Measurements from ENCODE around the gene GRIP2.

DNA sequence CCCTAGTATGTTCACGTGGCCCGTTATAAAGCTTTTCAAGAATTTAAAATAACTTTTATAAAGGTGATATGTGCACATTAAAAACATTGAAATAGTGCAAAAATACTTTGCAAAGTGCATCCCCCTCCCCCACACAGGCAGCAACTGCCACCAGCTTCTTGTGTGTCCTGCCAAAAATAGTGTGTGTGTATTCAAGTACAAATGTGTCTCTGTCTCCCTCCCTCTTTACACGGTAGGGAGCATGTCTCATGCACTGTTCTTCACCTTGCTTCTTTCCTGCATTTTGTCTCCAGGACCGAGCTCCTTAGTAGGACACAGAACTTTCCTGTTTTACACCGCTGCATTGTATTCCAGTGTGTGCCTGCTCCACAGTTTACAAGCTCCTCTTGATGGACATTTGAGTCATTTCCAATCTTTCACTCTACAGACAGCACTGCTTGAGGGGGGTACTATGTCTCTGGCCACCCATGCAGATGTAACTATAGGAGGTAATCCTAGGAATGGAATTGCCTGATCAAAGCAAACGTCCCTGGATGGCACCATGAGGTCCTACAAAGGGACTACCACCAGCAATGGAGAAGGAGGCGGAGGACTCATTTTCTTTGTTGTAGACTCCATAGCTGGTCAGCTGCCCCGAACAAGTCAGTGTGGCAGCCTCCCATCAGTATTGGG, 85.4 kb downstream of the GRIP2 start:
- TF ChIP-seq REST (IDR thresholded peaks at IDR 0.05; ENCODE audit: insufficient read depth in 1 of 2, low read depth in 2 of 2, low read length in 2 of 2): no peak
- no peak for TF ChIP-seq POLR2AphosphoS5 (IDR thresholded peaks at IDR 0.05; ENCODE audit: low read depth, low read length)
- TF ChIP-seq TAF1 (IDR thresholded peaks at IDR 0.05; ENCODE audit: borderline replicate concordance, insufficient read depth, low read length): no peak

Data from PFSK-1 (cell line).